Loucy (cell line): Measurements from ENCODE around the gene CSF1R.

Source experiments
- H2AFZ ChIP-seq: fragments of 200-600 bp; sonication (generic); 2 replicates; pipeline ENCODE4 v1.6.0; 2016; ENCODE audit warnings: antibody characterized with exemption, mild to moderate bottlenecking, low read length, moderate library complexity
- H3F3A ChIP-seq: fragments of 200-600 bp; 2 replicates; pipeline ENCODE4 v1.6.0; 2016; ENCODE audit warnings: antibody characterized with exemption, low read depth, mild to moderate bottlenecking
- H3K27me3 ChIP-seq: fragments of 200-600 bp; sonication (generic); 2 replicates; pipeline ENCODE4 v1.6.1; 2014; ENCODE audit warnings: low read length, mild to moderate bottlenecking; ENCODE audit not compliant: insufficient read depth, poor library complexity, severe bottlenecking
- H3K36me3 ChIP-seq: fragments of 200-600 bp; sonication (generic); 2 replicates; pipeline ENCODE4 v1.6.1; 2016; ENCODE audit warnings: low read length; ENCODE audit not compliant: insufficient read depth
- H3K4me1 ChIP-seq: fragments of 200-600 bp; sonication (generic); 2 replicates; pipeline ENCODE4 v1.5.1; 2014; ENCODE audit warnings: low read length, mild to moderate bottlenecking; ENCODE audit not compliant: insufficient read depth, poor library complexity, severe bottlenecking
- H3K4me2 ChIP-seq: fragments of 200-600 bp; sonication (generic); 2 replicates; pipeline ENCODE4 v1.6.0; 2014; ENCODE audit warnings: antibody characterized with exemption, low read length, low read depth, mild to moderate bottlenecking; ENCODE audit not compliant: poor library complexity, severe bottlenecking
- H3K4me3 ChIP-seq: fragments of 200-600 bp; sonication (generic); 2 replicates; pipeline ENCODE4 v1.5.1; 2014; ENCODE audit warnings: low read length, mild to moderate bottlenecking, mixed read lengths; ENCODE audit not compliant: poor library complexity, severe bottlenecking
- H3K79me2 ChIP-seq: fragments of 200-600 bp; sonication (generic); 2 replicates; pipeline ENCODE4 v1.6.1; 2014; ENCODE audit warnings: low read length; ENCODE audit not compliant: insufficient read depth
- H3K9ac ChIP-seq: fragments of 200-600 bp; sonication (generic); 2 replicates; pipeline ENCODE4 v1.6.0; 2014; ENCODE audit warnings: mild to moderate bottlenecking, low read depth, low read length, moderate library complexity; ENCODE audit not compliant: poor library complexity, severe bottlenecking
- H3K9me2 ChIP-seq: fragments of 200-600 bp; sonication (generic); replicated peaks from 2 replicates; pipeline ENCODE4 v1.6.1; 2016; ENCODE audit warnings: low read depth, low read length, mixed read lengths
- H3K9me3 ChIP-seq: fragments of 200-600 bp; sonication (generic); 2 replicates; pipeline ENCODE4 v1.6.1; 2014; ENCODE audit warnings: mild to moderate bottlenecking, antibody characterized with exemption, low read length, low read depth; ENCODE audit not compliant: insufficient read depth
- H4K20me1 ChIP-seq: fragments of 200-600 bp; sonication (generic); 2 replicates; pipeline ENCODE4 v1.6.0; 2014; ENCODE audit warnings: antibody characterized with exemption, low read length, mild to moderate bottlenecking; ENCODE audit not compliant: insufficient read depth, poor library complexity, severe bottlenecking
- CTCF ChIP-seq: fragments of 200-600 bp; sonication (generic); conservative IDR thresholded peaks from 2 replicates; pipeline ENCODE4 v1.5.1; 2014; ENCODE audit warnings: mild to moderate bottlenecking, antibody characterized with exemption, low read length
- EZH2phosphoT487 ChIP-seq: fragments of 200-600 bp; IDR thresholded peaks from 2 replicates; pipeline ENCODE4 v1.6.1; 2018; ENCODE audit warnings: antibody characterized with exemption, mild to moderate bottlenecking, moderate library complexity, borderline replicate concordance

The CSF1R gene

DNA sequence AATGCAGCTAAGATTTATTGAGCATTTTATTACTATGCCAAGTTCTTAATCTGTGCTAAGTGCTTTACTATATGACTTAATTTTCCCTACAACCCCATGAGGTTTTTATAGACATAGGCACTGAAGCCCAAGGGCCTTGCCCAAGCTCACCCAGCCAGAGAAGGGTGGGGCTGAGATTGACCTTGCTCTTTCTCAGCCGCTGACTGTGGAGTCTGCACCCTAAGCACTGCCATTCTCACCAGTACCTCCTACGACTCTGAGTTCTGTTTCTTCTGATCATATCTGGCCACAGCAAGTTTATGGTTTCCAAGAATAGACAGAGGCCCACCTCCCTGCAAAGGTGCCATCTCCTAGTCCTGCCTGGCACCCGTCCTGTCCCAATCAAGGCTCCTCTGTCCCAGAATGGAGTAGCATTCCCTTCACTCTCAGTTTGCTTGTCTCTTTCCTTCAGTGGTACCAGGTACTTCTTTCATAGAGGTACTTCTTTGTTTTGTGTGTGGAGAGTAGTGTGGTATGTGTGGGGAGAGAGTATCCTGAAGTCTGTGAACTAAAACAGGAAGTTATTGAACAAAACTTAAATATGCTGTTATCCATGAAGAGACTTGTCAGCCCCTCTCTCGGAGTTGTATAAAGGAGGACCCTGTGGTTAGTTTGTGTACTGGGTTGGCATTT, 42.6 kb downstream of the CSF1R start:
- H3K36me3 ChIP-seq = peaks cover 93% of the 10 kb centered on the region; the same call in 1 of the 2 replicates

GRCh38 chr5:150042459-150042858, 43.9 kb downstream of the CSF1R start:
- no peak for TF ChIP-seq EZH2phosphoT487
- TF ChIP-seq CTCF = no peak
- H3F3A ChIP-seq = no peaks in the 10 kb centered on the region
- H3K9me2 ChIP-seq = no peaks in the 10 kb centered on the region
- H3K4me2 ChIP-seq = no peak overlapping the region
- no peak overlapping the region for H3K9ac ChIP-seq
- H3K79me2 ChIP-seq = no peaks in the 10 kb centered on the region
- H3K9me3 ChIP-seq = no peaks in the 10 kb centered on the region
- no peak overlapping the region for H2AFZ ChIP-seq
- H3K27me3 ChIP-seq = no peaks in the 10 kb centered on the region
- no peaks in the 10 kb centered on the region for H3K4me1 ChIP-seq
- H3K4me3 ChIP-seq = no peak overlapping the region
- peaks cover 93% of the 10 kb centered on the region; the same call in 1 of the 2 replicates for H3K36me3 ChIP-seq
- H4K20me1 ChIP-seq = no peaks in the 10 kb centered on the region

More for the DNA sequence above, 42.6 kb downstream of the CSF1R start:
- Histone ChIP-seq H3K9me2 (no peaks in the 10 kb centered on the region), H3K27me3 (no peaks in the 10 kb centered on the region), H3K9me3 (no peaks in the 10 kb centered on the region), H3K4me2 (no peak overlapping the region), H3K9ac (no peak overlapping the region), H3F3A (no peaks in the 10 kb centered on the region), H3K4me1 (no peaks in the 10 kb centered on the region), H3K4me3 (no peak overlapping the region), H2AFZ (no peak overlapping the region), H4K20me1 (no peaks in the 10 kb centered on the region), H3K79me2 (no peaks in the 10 kb centered on the region)
- TF ChIP-seq EZH2phosphoT487 (no peak), CTCF (no peak)

DNA sequence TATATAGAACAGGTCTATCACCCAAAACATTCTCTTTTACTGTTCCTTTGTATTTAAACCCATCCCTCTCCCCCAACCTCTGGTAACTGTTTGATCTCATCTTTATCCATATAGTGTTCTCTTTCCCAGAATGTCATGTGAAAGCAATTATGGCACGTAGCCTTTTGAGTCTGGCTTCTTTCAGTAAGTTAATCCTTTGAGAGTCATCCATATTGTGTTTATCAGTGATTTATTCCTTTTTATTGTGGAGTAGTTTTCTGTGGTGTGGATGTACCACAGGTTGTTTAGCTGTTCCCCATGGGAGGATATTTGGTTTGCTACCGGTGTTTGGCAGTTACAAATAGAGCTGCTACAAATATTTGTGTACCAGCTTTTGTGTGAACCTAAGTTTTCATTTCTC, 47.8 kb downstream of the CSF1R start:
- no peaks in the 10 kb centered on the region for H3K9me3 ChIP-seq
- no peaks in the 10 kb centered on the region for H3F3A ChIP-seq
- no peak overlapping the region for H2AFZ ChIP-seq
- H3K79me2 ChIP-seq = no peaks in the 10 kb centered on the region
- no peak for TF ChIP-seq CTCF
- TF ChIP-seq EZH2phosphoT487 = no peak
- no peak overlapping the region for H3K9ac ChIP-seq
- H3K4me3 ChIP-seq = no peak overlapping the region
- no peaks in the 10 kb centered on the region for H4K20me1 ChIP-seq
- H3K27me3 ChIP-seq = no peaks in the 10 kb centered on the region
- H3K4me1 ChIP-seq = no peaks in the 10 kb centered on the region
- peaks cover 96% of the 10 kb centered on the region; the same call in 1 of the 2 replicates for H3K36me3 ChIP-seq
- H3K4me2 ChIP-seq = no peak overlapping the region
- H3K9me2 ChIP-seq = no peaks in the 10 kb centered on the region
